ENCODE data around the gene GRK5. TPM values are rescaled to one million over a fixed set of nuclear protein-coding genes. Genes with fewer than 3 reads are reported as not detected.

GRK5 gene
- total RNA-seq, 1 experiment from 2014 or later, result 0.82 TPM

- H3K36me3 Mint-ChIP-seq (ENCODE audit: insufficient read depth, unreplicated experiment), result peaks cover 4% of the 10 kb centered on the region
- H3K27ac Mint-ChIP-seq (ENCODE audit: low read depth, unreplicated experiment), result no peak overlapping the region
- ChIA-PET POLR2A (no interaction called here), CTCF (interaction anchor here (0.5 kb wide), 1 partner anchor 73 kb away, joined by 4 read pairs; no protein-coding TSS in a partner anchor)
- DNase-seq (ENCODE audit: unreplicated experiment), result no peak
- no peak overlapping the region for H3K4me3 Mint-ChIP-seq (ENCODE audit: unreplicated experiment)
- TF ChIP-seq, protein P1, sequence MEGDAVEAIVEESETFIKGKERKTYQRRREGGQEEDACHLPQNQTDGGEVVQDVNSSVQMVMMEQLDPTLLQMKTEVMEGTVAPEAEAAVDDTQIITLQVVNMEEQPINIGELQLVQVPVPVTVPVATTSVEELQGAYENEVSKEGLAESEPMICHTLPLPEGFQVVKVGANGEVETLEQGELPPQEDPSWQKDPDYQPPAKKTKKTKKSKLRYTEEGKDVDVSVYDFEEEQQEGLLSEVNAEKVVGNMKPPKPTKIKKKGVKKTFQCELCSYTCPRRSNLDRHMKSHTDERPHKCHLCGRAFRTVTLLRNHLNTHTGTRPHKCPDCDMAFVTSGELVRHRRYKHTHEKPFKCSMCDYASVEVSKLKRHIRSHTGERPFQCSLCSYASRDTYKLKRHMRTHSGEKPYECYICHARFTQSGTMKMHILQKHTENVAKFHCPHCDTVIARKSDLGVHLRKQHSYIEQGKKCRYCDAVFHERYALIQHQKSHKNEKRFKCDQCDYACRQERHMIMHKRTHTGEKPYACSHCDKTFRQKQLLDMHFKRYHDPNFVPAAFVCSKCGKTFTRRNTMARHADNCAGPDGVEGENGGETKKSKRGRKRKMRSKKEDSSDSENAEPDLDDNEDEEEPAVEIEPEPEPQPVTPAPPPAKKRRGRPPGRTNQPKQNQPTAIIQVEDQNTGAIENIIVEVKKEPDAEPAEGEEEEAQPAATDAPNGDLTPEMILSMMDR (IDR thresholded peaks at IDR 0.05; ENCODE audit: unreplicated experiment), result no peak
- H3K9me3 Mint-ChIP-seq (ENCODE audit: unreplicated experiment), result no peaks in the 10 kb centered on the region
- no peaks in the 10 kb centered on the region for H3K4me1 Mint-ChIP-seq (ENCODE audit: insufficient read depth, unreplicated experiment)
- no TSS peak for BruUV-seq (replicated peaks)
- no peaks in the 10 kb centered on the region for H3K27me3 Mint-ChIP-seq (ENCODE audit: insufficient read depth, unreplicated experiment)
- intact Hi-C loops (cut with micrococcal nuclease), result no loop called here
Observed at GRCh38 chr10:119327096-119327745, 119.8 kb downstream of the GRK5 start.

GRCh38 chr10:119328223-119328622, 120.9 kb downstream of the GRK5 start:
- Mint-ChIP-seq H3K4me3 (ENCODE audit: unreplicated experiment) (no peak overlapping the region), H3K36me3 (ENCODE audit: insufficient read depth, unreplicated experiment) (peaks cover 4% of the 10 kb centered on the region), H3K4me1 (ENCODE audit: insufficient read depth, unreplicated experiment) (no peaks in the 10 kb centered on the region), H3K27me3 (ENCODE audit: insufficient read depth, unreplicated experiment) (no peaks in the 10 kb centered on the region), H3K27ac (ENCODE audit: low read depth, unreplicated experiment) (no peak overlapping the region), H3K9me3 (ENCODE audit: unreplicated experiment) (no peaks in the 10 kb centered on the region)
- DNase-seq (ENCODE audit: unreplicated experiment), result no peak
- ChIA-PET CTCF (interaction anchor here (0.6 kb wide), 1 partner anchor 1646 kb away, joined by 3 read pairs; no protein-coding TSS in a partner anchor), POLR2A (no interaction called here)
- no TSS peak for BruUV-seq (replicated peaks)
- intact Hi-C loops (cut with micrococcal nuclease), result no loop called here
- TF ChIP-seq, protein P1 (IDR thresholded peaks at IDR 0.05; ENCODE audit: unreplicated experiment), result no peak

- no peaks in the 10 kb centered on the region for H3K27me3 Mint-ChIP-seq (ENCODE audit: insufficient read depth, unreplicated experiment)
- no peak overlapping the region for H3K4me3 Mint-ChIP-seq (ENCODE audit: unreplicated experiment)
- CTCF ChIA-PET, result no interaction called here
- POLR2A ChIA-PET, result no interaction called here
- H3K9me3 Mint-ChIP-seq (ENCODE audit: unreplicated experiment), result no peaks in the 10 kb centered on the region
- no peaks in the 10 kb centered on the region for H3K36me3 Mint-ChIP-seq (ENCODE audit: insufficient read depth, unreplicated experiment)
- no peak for DNase-seq (ENCODE audit: unreplicated experiment)
- intact Hi-C loops (cut with micrococcal nuclease), result no loop called here
- H3K27ac Mint-ChIP-seq (ENCODE audit: low read depth, unreplicated experiment), result no peak overlapping the region
- no TSS peak for BruUV-seq (replicated peaks)
- peaks cover 4% of the 10 kb centered on the region for H3K4me1 Mint-ChIP-seq (ENCODE audit: insufficient read depth, unreplicated experiment)
- TF ChIP-seq, protein P1 (IDR thresholded peaks at IDR 0.05; ENCODE audit: unreplicated experiment), result no peak
Observed at GRCh38 chr10:119330342-119330741, 123.0 kb downstream of the GRK5 start.

DNA sequence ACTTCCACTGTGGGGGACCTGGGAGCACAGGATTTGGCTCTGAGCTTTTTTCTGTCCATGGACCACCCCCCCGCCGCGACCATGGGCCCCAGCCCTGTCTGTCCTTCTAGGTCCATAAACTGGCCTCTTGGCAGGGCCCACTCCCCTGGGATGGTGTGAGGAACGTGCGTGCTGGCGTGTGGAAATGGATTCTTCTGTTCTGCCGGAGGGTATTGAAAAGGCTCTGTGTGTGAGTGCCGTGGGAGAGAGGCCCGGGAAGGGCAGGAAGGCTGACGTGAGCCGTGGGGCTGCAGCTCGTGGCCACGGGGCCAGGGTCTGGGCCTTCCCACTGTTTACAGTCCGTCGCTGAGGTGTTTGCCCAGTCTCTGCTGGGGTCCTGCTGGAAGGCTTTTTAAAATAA, 123.7 kb downstream of the GRK5 start:
- intact Hi-C loops (cut with micrococcal nuclease), result no loop called here
- no peak overlapping the region for H3K4me3 Mint-ChIP-seq (ENCODE audit: unreplicated experiment)
- CTCF ChIA-PET, result interaction anchor here (0.7 to 0.9 kb wide), 2 partner anchors 60 to 85 kb away, joined by 3 to 5 read pairs; no protein-coding TSS in a partner anchor
- no peak for DNase-seq (ENCODE audit: unreplicated experiment)
- H3K27me3 Mint-ChIP-seq (ENCODE audit: insufficient read depth, unreplicated experiment), result no peaks in the 10 kb centered on the region
- H3K27ac Mint-ChIP-seq (ENCODE audit: low read depth, unreplicated experiment), result no peak overlapping the region
- no peaks in the 10 kb centered on the region for H3K9me3 Mint-ChIP-seq (ENCODE audit: unreplicated experiment)
- TF ChIP-seq, protein P1 (IDR thresholded peaks at IDR 0.05; ENCODE audit: unreplicated experiment), result no peak
- H3K4me1 Mint-ChIP-seq (ENCODE audit: insufficient read depth, unreplicated experiment), result peaks cover 4% of the 10 kb centered on the region
- POLR2A ChIA-PET, result no interaction called here
- no TSS peak for BruUV-seq (replicated peaks)
- no peaks in the 10 kb centered on the region for H3K36me3 Mint-ChIP-seq (ENCODE audit: insufficient read depth, unreplicated experiment)
